Fibroblast of villous mesenchyme (primary cell): ENCODE results near the gene RPUSD1. TPM values are rescaled to one million over a fixed set of nuclear protein-coding genes. Genes with fewer than 3 reads are reported as not detected.

Experiments
- DNase-seq: peaks from one replicate; pipeline ENCODE4 v3.0.0-alpha.2; 2010; ENCODE audit warnings: low read depth
- H3K4me3 ChIP-seq: 2 replicates; pipeline ENCODE4 v1.5.1; 2011; ENCODE audit warnings: low read depth, mild to moderate bottlenecking, low read length
- total RNA-seq: library from RNA; depleted of rRNA; stranded (reverse); fragments of >200 nt; gene quantifications from 2 replicates; pipeline ENCODE4 v1.2.3, GENCODE V29; 2012
- TF ChIP-seq, protein P1 (sequence below): IDR thresholded peaks from 2 replicates; pipeline ENCODE4 v1.5.1; 2012; ENCODE audit warnings: low read depth, mild to moderate bottlenecking, low read length; ENCODE audit not compliant: insufficient read depth

RPUSD1 gene
- total RNA-seq, 1 donor, result 21.2 TPM

DNA sequence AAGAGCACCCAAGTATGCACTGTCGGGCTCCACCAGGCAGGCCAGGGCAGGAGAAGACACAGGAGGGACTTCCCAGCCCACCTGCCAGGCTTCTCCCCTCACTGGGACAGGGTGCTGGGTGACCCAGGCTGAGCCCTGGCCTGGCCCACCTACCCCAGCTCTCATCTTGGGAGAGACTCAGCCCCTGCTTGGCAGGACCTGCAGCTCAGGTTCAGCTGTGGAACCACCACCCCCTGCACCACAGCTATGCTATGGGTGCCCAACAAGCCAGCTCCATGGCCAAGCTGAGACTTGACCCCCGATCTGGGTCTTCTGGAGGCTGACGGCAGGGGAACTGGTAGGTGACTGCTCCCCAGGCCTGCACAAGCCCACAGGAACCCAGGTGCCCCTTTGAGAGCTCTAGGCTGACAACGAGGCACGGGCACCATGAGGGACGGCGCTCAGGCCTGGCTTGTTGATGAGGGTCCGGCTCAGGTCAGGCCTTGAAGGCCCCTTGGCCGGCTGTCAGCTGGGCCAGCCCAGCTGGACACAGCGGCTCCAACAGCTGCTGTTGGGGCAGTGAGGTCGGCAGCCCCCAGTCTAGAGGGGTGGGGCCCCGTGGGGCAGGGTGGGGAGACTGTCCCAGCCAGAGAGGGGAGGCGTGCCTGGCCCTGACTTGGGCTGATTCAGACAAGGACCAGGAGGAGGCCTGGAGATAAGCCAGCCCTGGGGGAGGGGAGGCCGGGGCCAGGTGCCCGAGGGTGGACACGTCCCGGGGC is 4.6 kb downstream of the RPUSD1 start:
- H3K4me3 ChIP-seq, result no peak overlapping the region
- DNase-seq, result no peak
- TF ChIP-seq, protein P1, sequence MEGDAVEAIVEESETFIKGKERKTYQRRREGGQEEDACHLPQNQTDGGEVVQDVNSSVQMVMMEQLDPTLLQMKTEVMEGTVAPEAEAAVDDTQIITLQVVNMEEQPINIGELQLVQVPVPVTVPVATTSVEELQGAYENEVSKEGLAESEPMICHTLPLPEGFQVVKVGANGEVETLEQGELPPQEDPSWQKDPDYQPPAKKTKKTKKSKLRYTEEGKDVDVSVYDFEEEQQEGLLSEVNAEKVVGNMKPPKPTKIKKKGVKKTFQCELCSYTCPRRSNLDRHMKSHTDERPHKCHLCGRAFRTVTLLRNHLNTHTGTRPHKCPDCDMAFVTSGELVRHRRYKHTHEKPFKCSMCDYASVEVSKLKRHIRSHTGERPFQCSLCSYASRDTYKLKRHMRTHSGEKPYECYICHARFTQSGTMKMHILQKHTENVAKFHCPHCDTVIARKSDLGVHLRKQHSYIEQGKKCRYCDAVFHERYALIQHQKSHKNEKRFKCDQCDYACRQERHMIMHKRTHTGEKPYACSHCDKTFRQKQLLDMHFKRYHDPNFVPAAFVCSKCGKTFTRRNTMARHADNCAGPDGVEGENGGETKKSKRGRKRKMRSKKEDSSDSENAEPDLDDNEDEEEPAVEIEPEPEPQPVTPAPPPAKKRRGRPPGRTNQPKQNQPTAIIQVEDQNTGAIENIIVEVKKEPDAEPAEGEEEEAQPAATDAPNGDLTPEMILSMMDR, result no peak

DNA sequence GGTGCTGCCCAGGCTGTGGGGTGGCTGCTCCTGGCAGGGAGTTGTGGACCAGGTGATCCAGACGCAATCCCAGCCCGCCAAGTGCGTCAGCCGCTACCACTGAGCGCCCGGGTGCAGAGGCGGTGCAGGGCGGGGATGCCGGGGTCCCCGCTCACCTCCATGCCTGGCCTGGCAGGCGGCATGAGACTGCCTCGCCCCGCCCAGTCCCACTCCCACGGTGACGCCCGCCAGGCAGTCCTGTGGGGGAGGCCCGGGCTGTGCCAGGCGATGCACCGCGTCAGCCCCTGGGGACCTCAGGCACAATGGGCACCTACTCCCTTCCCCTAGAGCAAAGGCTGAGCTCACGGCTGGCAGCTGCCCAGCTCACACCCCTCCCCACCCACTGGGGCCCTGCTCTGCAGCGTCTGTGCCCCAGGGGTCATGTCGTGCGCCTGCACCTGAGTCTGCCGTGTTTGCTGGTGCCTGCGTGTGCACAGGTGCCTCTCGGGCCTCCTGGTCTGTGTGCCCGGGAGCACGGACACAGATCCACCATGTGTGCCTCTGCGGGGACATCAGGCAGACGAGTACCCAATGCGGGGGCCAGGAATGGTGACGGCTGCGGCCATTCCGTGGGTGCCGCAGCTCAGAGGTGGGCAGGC is 5.3 kb downstream of the RPUSD1 start:
- TF ChIP-seq, protein P1, result no peak
- no peak for DNase-seq
- no peak overlapping the region for H3K4me3 ChIP-seq

DNA sequence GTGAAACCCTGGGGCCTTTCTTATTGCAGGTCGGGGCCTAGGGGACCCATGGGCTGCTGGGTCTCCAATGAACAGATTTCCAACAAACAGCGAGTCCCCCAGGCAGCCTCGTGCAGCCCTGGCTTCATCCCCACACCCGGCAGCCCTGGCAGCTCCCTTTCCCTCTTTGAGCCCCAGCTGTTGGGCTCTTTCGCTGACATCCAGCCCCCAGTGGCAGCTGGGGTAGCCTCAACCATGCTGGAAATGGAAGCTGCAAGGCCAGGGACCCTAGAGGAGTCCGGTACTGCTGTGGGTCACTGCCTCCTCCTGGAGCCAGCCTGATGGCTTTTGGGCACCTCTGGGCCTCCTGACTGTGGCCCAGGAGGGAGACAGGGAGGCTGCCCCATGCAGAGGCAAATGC is 5.9 kb downstream of the RPUSD1 start:
- TF ChIP-seq, protein P1, result no peak
- DNase-seq, result no peak
- no peak overlapping the region for H3K4me3 ChIP-seq

DNA sequence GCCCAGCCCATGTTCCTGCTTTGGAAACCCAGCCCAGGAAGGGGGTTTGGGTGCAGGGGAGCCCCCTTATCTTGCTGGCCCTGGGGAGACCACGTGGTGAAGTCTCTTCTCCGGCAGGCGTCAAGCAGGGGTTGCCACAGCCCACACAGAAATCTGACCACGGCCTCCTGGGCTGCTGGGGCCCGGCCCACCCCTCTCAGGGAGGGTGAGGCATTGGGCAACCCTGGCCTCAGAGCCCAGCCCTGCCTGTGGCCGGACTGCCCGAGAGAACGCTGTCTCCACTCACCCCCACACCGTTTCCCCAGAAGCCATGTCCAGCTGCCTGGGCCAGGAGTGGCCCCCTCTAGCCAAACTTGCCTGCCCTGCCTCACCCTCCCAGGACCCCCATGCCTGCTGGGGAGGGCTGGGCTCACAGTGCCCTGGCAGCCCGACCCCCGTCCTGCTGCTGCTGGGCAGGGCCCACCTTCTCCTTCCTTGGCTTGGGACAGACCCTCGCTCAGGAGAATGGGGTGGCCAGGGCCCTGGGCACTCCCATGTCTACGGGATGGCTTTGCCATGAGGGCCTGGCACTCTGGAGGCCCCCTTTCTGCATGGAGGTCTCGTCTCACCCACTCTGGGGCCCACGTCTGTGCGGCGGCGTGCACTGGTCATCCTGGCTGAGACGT is 6.7 kb downstream of the RPUSD1 start:
- DNase-seq, result no peak
- TF ChIP-seq, protein P1, result no peak
- no peak overlapping the region for H3K4me3 ChIP-seq

DNA sequence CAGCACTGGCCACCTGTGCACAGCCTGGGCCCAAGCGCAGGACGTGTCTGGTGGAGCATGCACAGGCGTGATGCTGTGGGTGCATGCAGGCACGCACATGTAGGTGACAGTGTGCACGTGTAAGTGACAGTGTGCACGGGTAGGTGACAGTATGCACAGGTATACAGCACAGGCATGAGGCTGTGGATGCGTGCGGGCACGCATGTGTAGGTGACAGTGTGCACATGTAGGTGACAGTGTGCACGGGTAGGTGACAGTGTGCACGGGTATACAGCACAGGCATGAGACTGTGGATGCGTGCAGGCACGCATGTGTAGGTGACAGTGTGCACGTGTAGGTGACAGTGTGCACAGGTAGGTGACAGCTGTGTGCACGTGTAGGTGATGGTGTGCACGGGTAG is 7.9 kb downstream of the RPUSD1 start:
- no peak for DNase-seq
- H3K4me3 ChIP-seq, result no peak overlapping the region
- TF ChIP-seq, protein P1, result no peak

DNA sequence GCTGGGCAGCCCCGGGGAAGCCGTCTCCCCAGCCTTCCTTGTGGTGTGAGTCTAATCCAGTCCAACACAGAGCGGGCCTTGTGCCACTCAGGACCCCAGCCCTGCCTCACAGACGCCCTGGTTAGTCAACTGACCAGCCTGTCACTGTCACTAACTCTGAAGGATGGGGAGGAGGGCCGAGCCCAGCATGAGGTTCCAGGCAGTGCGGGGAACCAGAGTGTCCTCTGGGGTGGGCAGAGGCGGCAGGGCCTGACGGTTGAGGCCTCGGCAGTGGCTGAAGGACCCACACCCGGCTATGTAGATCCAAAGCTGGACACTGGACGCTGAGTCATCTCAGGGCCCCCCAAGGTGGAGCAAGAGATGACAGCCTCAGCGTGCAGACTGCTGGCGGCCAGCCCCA is 8.6 kb downstream of the RPUSD1 start:
- no peak overlapping the region for H3K4me3 ChIP-seq
- no peak for DNase-seq
- TF ChIP-seq, protein P1, result no peak
